Measurements from ENCODE around the gene RASL12. TPM values are rescaled to one million over a fixed set of nuclear protein-coding genes. Genes with fewer than 3 reads are reported as not detected.

RASL12 gene
- total and polyA plus RNA-seq, 2 of the 4 experiments (the other 2 are of a cell fraction), result 0.18 to 0.22 TPM

DNA sequence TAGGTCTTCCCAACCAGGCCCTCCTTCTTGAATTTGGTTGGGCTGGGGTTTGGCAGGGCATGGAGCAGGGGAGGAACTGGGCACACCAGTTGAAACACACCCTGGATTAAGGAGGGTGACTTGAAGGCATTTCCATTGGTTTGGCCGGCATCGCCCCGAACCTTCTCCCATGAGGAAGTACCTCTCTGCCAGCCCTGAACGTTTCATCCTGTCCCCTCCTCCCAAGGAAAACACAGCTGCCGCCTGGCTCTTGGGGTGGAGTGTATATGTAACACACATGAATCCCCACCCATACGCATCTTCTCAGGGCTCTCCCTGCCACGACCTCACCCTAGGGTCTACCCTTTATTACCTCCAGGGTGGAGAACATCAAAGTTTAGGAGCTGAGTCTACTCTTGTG, 32.7 kb upstream of the RASL12 start:
- dilution Hi-C loops (cut with HindIII; ENCODE audit: low sequenced_read_pairs, unreplicated experiment) (no loop called here), intact Hi-C loops (cut with micrococcal nuclease) (no loop called here), in situ Hi-C loops (cut with MboI; ENCODE audit: low sequenced_read_pairs) (no loop called here)
- H2BK15ac ChIP-seq (ENCODE audit: low read depth, low read length), result no peak overlapping the region
- H2BK20ac ChIP-seq (ENCODE audit: low read depth, low read length), result no peak overlapping the region
- H3K4ac ChIP-seq (ENCODE audit: low read depth, low read length), result no peak overlapping the region
- H3K27ac ChIP-seq (ENCODE audit: insufficient read depth, low read length), result no peak overlapping the region
- TF ChIP-seq, protein P1, sequence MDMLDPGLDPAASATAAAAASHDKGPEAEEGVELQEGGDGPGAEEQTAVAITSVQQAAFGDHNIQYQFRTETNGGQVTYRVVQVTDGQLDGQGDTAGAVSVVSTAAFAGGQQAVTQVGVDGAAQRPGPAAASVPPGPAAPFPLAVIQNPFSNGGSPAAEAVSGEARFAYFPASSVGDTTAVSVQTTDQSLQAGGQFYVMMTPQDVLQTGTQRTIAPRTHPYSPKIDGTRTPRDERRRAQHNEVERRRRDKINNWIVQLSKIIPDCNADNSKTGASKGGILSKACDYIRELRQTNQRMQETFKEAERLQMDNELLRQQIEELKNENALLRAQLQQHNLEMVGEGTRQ (IDR thresholded peaks at IDR 0.05; ENCODE audit: low read depth, low read length), result no peak
- TF ChIP-seq SMC3 (IDR thresholded peaks at IDR 0.05; ENCODE audit: low read depth, low read length) (no peak), BHLHE40 (IDR thresholded peaks at IDR 0.05; ENCODE audit: low read depth, low read length) (no peak), POLR2A (IDR thresholded peaks at IDR 0.05; ENCODE audit: low read depth, low read length) (no peak), RCOR1 (IDR thresholded peaks at IDR 0.05; ENCODE audit: insufficient replicate concordance, low read length) (no peak), MAFK (IDR thresholded peaks at IDR 0.05; ENCODE audit: low read depth, low read length) (no peak), CHD1 (IDR thresholded peaks at IDR 0.05; ENCODE audit: low read depth, low read length) (no peak), MAZ (IDR thresholded peaks at IDR 0.05; ENCODE audit: borderline replicate concordance, low read depth, low read length) (no peak), RFX5 (IDR thresholded peaks at IDR 0.05; ENCODE audit: low read depth, low read length) (no peak), CEBPB (IDR thresholded peaks at IDR 0.05; ENCODE audit: low read depth, low read length) (no peak), MXI1 (IDR thresholded peaks at IDR 0.05; ENCODE audit: borderline replicate concordance, low read depth, low read length) (no peak), FOS (IDR thresholded peaks at IDR 0.05; ENCODE audit: low read depth, low read length) (no peak), RAD21 (IDR thresholded peaks at IDR 0.05; ENCODE audit: low read length) (no peak)
- TF ChIP-seq, protein P2, sequence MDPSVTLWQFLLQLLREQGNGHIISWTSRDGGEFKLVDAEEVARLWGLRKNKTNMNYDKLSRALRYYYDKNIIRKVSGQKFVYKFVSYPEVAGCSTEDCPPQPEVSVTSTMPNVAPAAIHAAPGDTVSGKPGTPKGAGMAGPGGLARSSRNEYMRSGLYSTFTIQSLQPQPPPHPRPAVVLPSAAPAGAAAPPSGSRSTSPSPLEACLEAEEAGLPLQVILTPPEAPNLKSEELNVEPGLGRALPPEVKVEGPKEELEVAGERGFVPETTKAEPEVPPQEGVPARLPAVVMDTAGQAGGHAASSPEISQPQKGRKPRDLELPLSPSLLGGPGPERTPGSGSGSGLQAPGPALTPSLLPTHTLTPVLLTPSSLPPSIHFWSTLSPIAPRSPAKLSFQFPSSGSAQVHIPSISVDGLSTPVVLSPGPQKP (IDR thresholded peaks at IDR 0.05; ENCODE audit: borderline replicate concordance, low read depth, low read length), result no peak
- TF ChIP-seq, protein P3, sequence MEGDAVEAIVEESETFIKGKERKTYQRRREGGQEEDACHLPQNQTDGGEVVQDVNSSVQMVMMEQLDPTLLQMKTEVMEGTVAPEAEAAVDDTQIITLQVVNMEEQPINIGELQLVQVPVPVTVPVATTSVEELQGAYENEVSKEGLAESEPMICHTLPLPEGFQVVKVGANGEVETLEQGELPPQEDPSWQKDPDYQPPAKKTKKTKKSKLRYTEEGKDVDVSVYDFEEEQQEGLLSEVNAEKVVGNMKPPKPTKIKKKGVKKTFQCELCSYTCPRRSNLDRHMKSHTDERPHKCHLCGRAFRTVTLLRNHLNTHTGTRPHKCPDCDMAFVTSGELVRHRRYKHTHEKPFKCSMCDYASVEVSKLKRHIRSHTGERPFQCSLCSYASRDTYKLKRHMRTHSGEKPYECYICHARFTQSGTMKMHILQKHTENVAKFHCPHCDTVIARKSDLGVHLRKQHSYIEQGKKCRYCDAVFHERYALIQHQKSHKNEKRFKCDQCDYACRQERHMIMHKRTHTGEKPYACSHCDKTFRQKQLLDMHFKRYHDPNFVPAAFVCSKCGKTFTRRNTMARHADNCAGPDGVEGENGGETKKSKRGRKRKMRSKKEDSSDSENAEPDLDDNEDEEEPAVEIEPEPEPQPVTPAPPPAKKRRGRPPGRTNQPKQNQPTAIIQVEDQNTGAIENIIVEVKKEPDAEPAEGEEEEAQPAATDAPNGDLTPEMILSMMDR (conservative IDR thresholded peaks at IDR 0.05; ENCODE audit: low read depth, low read length), result no peak
- H3K27me3 ChIP-seq (ENCODE audit: control insufficient read depth, insufficient read depth, low read length), result no peaks in the 10 kb centered on the region
- no peak overlapping the region for H3K18ac ChIP-seq (ENCODE audit: low read depth, low read length)
- H3K79me1 ChIP-seq (ENCODE audit: low read depth in 1 of 2, low read length in 2 of 2), result no peaks in the 10 kb centered on the region; a peak in 1 of 4 replicates
- no peak overlapping the region for H3K23ac ChIP-seq (ENCODE audit: low read depth, low read length)
- ChIA-PET CTCF (interaction anchor here (1.2 to 1.6 kb wide), 3 partner anchors 11 to 104 kb away, joined by 4 to 11 read pairs (median 9); no protein-coding TSS in a partner anchor), POLR2A (ENCODE audit: unreplicated experiment) (no interaction called here)
- H3K4me2 ChIP-seq (ENCODE audit: low read depth, low read length), result no peak overlapping the region
- H4K91ac ChIP-seq (ENCODE audit: insufficient read depth, low read depth, low read length), result no peak overlapping the region
- no peak overlapping the region for H2AK5ac ChIP-seq (ENCODE audit: low read depth, low read length)
- no peak overlapping the region for H2AK9ac ChIP-seq (replicated peaks; ENCODE audit: low read depth, low read length, poor library complexity)
- H3K4me3 ChIP-seq (ENCODE audit: insufficient read depth, low read depth, low read length), result no peak overlapping the region
- no peak overlapping the region for H4K5ac ChIP-seq (ENCODE audit: low read depth, low read length)
- peaks cover 35% of the 10 kb centered on the region for H3K36me3 ChIP-seq (ENCODE audit: control insufficient read depth, insufficient read depth, low read length)
- H2BK120ac ChIP-seq (ENCODE audit: low read depth, low read length), result no peak overlapping the region
- H4K20me1 ChIP-seq (ENCODE audit: insufficient read depth, low read length), result no peaks in the 10 kb centered on the region; the same call in 1 of the 2 replicates
- no peak overlapping the region for H3K56ac ChIP-seq (ENCODE audit: extremely low read depth, insufficient read depth, low read length)
- no peak overlapping the region for H2BK5ac ChIP-seq (ENCODE audit: low read depth, low read length, poor library complexity, severe bottlenecking)
- no peaks in the 10 kb centered on the region for H3K4me1 ChIP-seq (ENCODE audit: control insufficient read depth, insufficient read depth, low read length)
- no TSS peak for BruUV-seq (replicated peaks)
- DNase-seq, result no peak
- no peaks in the 10 kb centered on the region for H3K9me1 ChIP-seq (ENCODE audit: insufficient read depth, low read length)
- no peak overlapping the region for H3K14ac ChIP-seq (replicated peaks; ENCODE audit: low read depth, low read length)
- H3K9ac ChIP-seq (ENCODE audit: low read depth, low read length), result no peak overlapping the region
- no peak overlapping the region for H4K8ac ChIP-seq (ENCODE audit: low read depth in 2 of 2, low read length in 2 of 2)
- WGBS, 2 experiments (ENCODE audit: extremely low coverage in 2 of 2, insufficient read length in 1 of 2), result no CpG with 5 or more reads among the region's 7 CpGs
- H2AFZ ChIP-seq (replicated peaks; ENCODE audit: low read length, poor library complexity), result no peak overlapping the region
- ATAC-seq (ENCODE audit: low read depth), result no peak
- H3K9me3 ChIP-seq (ENCODE audit: control insufficient read depth, insufficient read depth, low read length), result no peaks in the 10 kb centered on the region

Data from IMR-90 (cell line).